ENCODE data around the gene ZNF723. TPM values are rescaled to one million over a fixed set of nuclear protein-coding genes. Genes with fewer than 3 reads are reported as not detected.

The ZNF723 gene
- total RNA-seq, result not detected in 2 replicates

DNA sequence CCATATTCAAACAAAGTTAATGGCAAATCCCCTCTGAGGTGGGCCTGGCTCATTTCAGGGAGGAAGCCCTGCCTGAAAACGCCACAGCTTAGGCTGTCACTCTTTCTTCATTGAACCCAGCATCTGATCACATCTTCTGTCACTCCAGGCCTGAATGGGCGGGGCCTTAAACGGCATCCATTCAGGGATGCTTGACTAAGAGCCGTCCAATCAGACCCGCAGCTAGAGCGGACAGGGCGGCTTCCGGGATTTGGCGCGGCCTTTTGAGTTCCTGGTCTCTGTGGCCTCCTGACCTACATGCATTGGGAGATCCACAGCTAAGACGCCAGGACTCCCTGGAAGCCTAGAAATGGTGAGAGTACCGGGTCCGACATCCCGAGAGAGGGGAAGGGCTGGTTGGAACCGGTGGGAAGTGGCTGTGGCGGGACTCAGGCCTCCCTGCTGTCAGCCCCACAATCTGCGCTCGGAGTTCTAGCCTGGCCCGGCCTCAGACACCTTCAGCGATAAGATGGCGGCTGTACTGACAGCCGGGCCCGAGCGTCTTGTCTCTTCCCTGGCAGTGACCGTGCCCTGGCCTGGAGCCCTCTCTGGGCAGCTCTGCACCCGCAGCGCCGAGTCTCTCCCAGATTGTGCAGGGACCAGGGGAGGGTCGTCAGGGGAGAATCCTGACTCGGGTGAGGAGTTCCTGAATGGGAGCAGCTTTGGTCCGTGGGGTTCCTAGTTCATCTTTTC is at the start of gene ZNF723:
Gene ZNF723 (plus strand): TSS at position 261 of the 732 bp plus-strand sequence. CDS start 89 bp downstream, at position 350.

DNA sequence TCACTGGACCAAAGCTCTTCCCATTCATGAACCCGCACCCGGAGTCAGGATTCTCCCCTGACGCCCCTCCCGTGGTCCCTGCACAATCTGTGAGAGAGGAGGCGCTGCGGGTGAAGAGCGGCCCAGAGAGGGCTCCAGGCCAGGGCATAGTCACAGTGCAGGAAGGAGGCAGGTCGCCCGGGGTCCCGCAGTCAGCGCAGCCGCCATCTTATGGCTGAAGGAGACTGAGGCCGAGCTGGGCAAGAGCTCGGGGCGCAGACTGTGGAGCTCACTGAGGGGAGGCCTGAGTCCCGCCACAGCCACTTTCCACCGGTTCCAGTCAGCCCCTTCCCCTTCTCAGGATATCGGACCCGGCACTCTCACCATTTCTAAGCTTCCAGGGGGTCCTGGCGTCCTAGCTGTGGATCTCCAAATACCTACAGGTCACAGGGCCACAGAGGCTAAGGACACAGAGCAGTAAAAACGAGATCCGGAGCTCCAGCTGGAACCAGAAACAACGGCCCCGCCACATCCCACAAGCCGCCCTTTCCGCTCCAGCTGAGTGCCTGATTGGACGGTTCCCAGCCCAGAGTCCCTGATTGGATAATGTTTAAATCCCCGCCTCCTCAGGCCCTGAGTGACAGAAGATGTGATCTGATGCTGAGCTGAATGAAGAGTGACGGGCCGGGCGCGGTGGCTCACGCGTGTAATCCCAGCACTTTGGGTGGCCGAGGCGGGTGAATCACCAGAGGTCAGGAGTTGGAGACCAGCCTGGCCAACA is 48.3 kb upstream of the ZNF723 start, which contains the start of gene ZNF99:
Gene ZNF99 (minus strand): TSS at position 501 of the 760 bp plus-strand sequence. CDS start 135 bp downstream, at position 366.

Small RNA genes within 50 kb of the gene (small RNA-seq; reads per million reads assigned to genes)
- not detected for gene VN1R88P

Other genes with a start within 250 kb of the ZNF723 start
- 0.43 and 0.79 TPM in 2 replicates for gene ZNF492, start 198.0 kb upstream of the ZNF723 start, total RNA-seq
- 0.11 and 0.39 TPM in 2 replicates for gene ZNF99, start 48.1 kb upstream of the ZNF723 start, total RNA-seq
- 0.65 and 1.2 TPM in 2 replicates for gene ZNF728, start 170.9 kb downstream of the ZNF723 start, total RNA-seq

All from placental epithelial cell (primary cell).